Epidermal melanocyte (primary cell): ENCODE measurements around the gene MYLIP.
A peak's percentile ranks its signal among the peaks of the same experiment; 100 is the strongest.

Experiments used
- DNase-seq: peaks from one replicate; pipeline ENCODE4 v3.0.0; 2011; ENCODE audit warnings: low spot score; ENCODE audit not compliant: insufficient read length

MYLIP gene

GRCh38 chr6:16128759-16129622 lies at the start of gene MYLIP:
TSS of gene MYLIP (plus strand) at chr6:16129086. CDS start at chr6:16129323, 237 bp downstream.
- peak; percentile 86 for DNase-seq

- no peak for DNase-seq
These were observed 49.5 kb upstream of the MYLIP start for GRCh38 chr6:16079354-16079753.

- DNase-seq, result no peak
These were observed 48.7 kb upstream of the MYLIP start for GRCh38 chr6:16080204-16080603.

- DNase-seq, result no peak
These were observed 47.6 kb upstream of the MYLIP start for GRCh38 chr6:16081326-16081725.

- DNase-seq, result no peak
These were observed 46.5 kb upstream of the MYLIP start for GRCh38 chr6:16082361-16082760.

- no peak for DNase-seq
These were observed 41.9 kb upstream of the MYLIP start for GRCh38 chr6:16086965-16087364.

GRCh38 chr6:16087386-16087785 lies 41.5 kb upstream of the MYLIP start:
- DNase-seq, result no peak

- no peak for DNase-seq
These were observed 40.5 kb upstream of the MYLIP start for GRCh38 chr6:16088409-16088808.

- DNase-seq, result no peak
These were observed 39.4 kb upstream of the MYLIP start for GRCh38 chr6:16089232-16090062.

GRCh38 chr6:16090452-16090851 lies 38.4 kb upstream of the MYLIP start:
- no peak for DNase-seq

- DNase-seq, result no peak
These were observed 38.0 kb upstream of the MYLIP start for GRCh38 chr6:16090920-16091319.

GRCh38 chr6:16092140-16092539 lies 36.7 kb upstream of the MYLIP start:
- no peak for DNase-seq

- no peak for DNase-seq
These were observed 35.9 kb upstream of the MYLIP start for GRCh38 chr6:16092990-16093389.

- DNase-seq, result no peak
These were observed 33.7 kb upstream of the MYLIP start for GRCh38 chr6:16095180-16095579.

GRCh38 chr6:16097382-16098171 lies 31.3 kb upstream of the MYLIP start:
- DNase-seq, result no peak

GRCh38 chr6:16098211-16098610 lies 30.7 kb upstream of the MYLIP start:
- DNase-seq, result no peak

- no peak for DNase-seq
These were observed 26.7 kb upstream of the MYLIP start for GRCh38 chr6:16102208-16102607.

GRCh38 chr6:16103722-16104121 lies 25.2 kb upstream of the MYLIP start:
- DNase-seq, result no peak

- DNase-seq, result no peak
These were observed 24.1 kb upstream of the MYLIP start for GRCh38 chr6:16104624-16105433.

- no peak for DNase-seq
These were observed 23.0 kb upstream of the MYLIP start for GRCh38 chr6:16105854-16106253.
